Karpas-422 (cell line): ENCODE measurements around the gene RAD51B. TPM values are rescaled to one million over a fixed set of nuclear protein-coding genes. Genes with fewer than 3 reads are reported as not detected.

Experiments
- DNase-seq: peaks from one replicate; pipeline ENCODE4 v3.0.0-alpha.2; 2015
- H2AFZ ChIP-seq: fragments of 200-600 bp; sonication (generic); 2 replicates; pipeline ENCODE4 v1.6.1; 2014; ENCODE audit warnings: antibody characterized with exemption, low read length, mixed read lengths
- H3K27ac ChIP-seq: fragments of 200-600 bp; sonication (generic); 2 replicates; pipeline ENCODE4 v1.5.1; 2014; ENCODE audit warnings: mild to moderate bottlenecking, low read length, moderate library complexity
- H3K27me3 ChIP-seq: fragments of 200-600 bp; sonication (generic); 2 replicates; pipeline ENCODE4 v1.6.1; 2014; ENCODE audit warnings: low read length, mixed read lengths
- H3K36me3 ChIP-seq: fragments of 200-600 bp; sonication (generic); 2 replicates; pipeline ENCODE4 v1.6.1; 2014; ENCODE audit warnings: low read length, mixed read lengths; ENCODE audit not compliant: insufficient read depth
- H3K4me1 ChIP-seq: fragments of 200-600 bp; sonication (generic); 2 replicates; pipeline ENCODE4 v1.6.1; 2014; ENCODE audit warnings: mild to moderate bottlenecking, low read length, mixed read lengths
- H3K4me2 ChIP-seq: fragments of 200-600 bp; sonication (generic); 2 replicates; pipeline ENCODE4 v1.6.1; 2014; ENCODE audit warnings: low read length, low read depth, mild to moderate bottlenecking; ENCODE audit not compliant: poor library complexity, severe bottlenecking
- H3K4me3 ChIP-seq: fragments of 200-600 bp; sonication (generic); 2 replicates; pipeline ENCODE4 v1.5.1; 2014; ENCODE audit warnings: mild to moderate bottlenecking, antibody characterized with exemption, low read length, mixed read lengths
- H3K79me2 ChIP-seq: fragments of 200-600 bp; sonication (generic); 2 replicates; pipeline ENCODE4 v1.6.1; 2014; ENCODE audit warnings: mild to moderate bottlenecking, low read length, mixed read lengths
- H3K9ac ChIP-seq: fragments of 200-600 bp; sonication (generic); 2 replicates; pipeline ENCODE4 v1.6.0; 2014; ENCODE audit warnings: low read length
- H3K9me2 ChIP-seq: fragments of 200-600 bp; sonication (generic), shearing (Covaris generic); replicated peaks from 2 replicates; pipeline ENCODE4 v1.6.0; 2014; ENCODE audit warnings: mild to moderate bottlenecking, low read length, moderate library complexity; ENCODE audit not compliant: insufficient read depth
- H3K9me3 ChIP-seq: fragments of 300-700, 200-600 bp; sonication (generic); 2 replicates; pipeline ENCODE4 v1.6.1; 2014; ENCODE audit warnings: low read length, mixed read lengths
- H4K20me1 ChIP-seq: fragments of 200-600 bp; sonication (generic); 2 replicates; pipeline ENCODE4 v1.6.1; 2014; ENCODE audit warnings: mild to moderate bottlenecking, antibody characterized with exemption, low read length, low read depth; ENCODE audit not compliant: insufficient read depth
- total RNA-seq: library from RNA; depleted of rRNA; stranded (reverse); fragments of >200 nt; shearing (Covaris generic); gene quantifications from 2 replicates; pipeline ENCODE4 v1.2.3, GENCODE V29; 2014; ENCODE audit warnings: low replicate concordance

The RAD51B gene
- total RNA-seq, 1 experiment from 2014 or later = 107 TPM

GRCh38 chr14:68744613-68745012 is 925.0 kb downstream of the RAD51B start:
- H3K27ac ChIP-seq = no peak overlapping the region
- no peak for DNase-seq

GRCh38 chr14:68747393-68747792 is 927.8 kb downstream of the RAD51B start:
- H3K9me2 ChIP-seq = no peaks in the 10 kb centered on the region
- no peak overlapping the region for H3K9ac ChIP-seq
- DNase-seq = no peak
- no peak overlapping the region for H3K4me2 ChIP-seq
- no peaks in the 10 kb centered on the region; the same call in 1 of the 2 replicates for H3K4me1 ChIP-seq
- no peaks in the 10 kb centered on the region for H4K20me1 ChIP-seq
- H3K36me3 ChIP-seq = no peaks in the 10 kb centered on the region
- no peaks in the 10 kb centered on the region for H3K79me2 ChIP-seq
- H3K9me3 ChIP-seq = no peaks in the 10 kb centered on the region
- no peaks in the 10 kb centered on the region for H3K27me3 ChIP-seq
- no peak overlapping the region for H3K4me3 ChIP-seq
- no peak overlapping the region for H3K27ac ChIP-seq
- H2AFZ ChIP-seq = no peak overlapping the region

More at GRCh38 chr14:68744613-68745012, 925.0 kb downstream of the RAD51B start:
- Histone ChIP-seq H3K9me3 (no peaks in the 10 kb centered on the region), H3K4me1 (peaks cover 11% of the 10 kb centered on the region), H3K36me3 (no peaks in the 10 kb centered on the region; the same call in 1 of the 2 replicates), H3K9me2 (no peaks in the 10 kb centered on the region), H4K20me1 (no peaks in the 10 kb centered on the region), H3K9ac (no peak overlapping the region), H3K27me3 (no peaks in the 10 kb centered on the region; the same call in 1 of the 2 replicates), H3K79me2 (no peaks in the 10 kb centered on the region), H2AFZ (no peak overlapping the region), H3K4me3 (no peak overlapping the region), H3K4me2 (no peak overlapping the region)

- Histone ChIP-seq H3K4me3 (no peak overlapping the region), H3K9ac (no peak overlapping the region), H3K9me2 (no peaks in the 10 kb centered on the region), H3K9me3 (no peaks in the 10 kb centered on the region), H3K27me3 (no peaks in the 10 kb centered on the region), H3K27ac (no peak overlapping the region), H3K79me2 (no peaks in the 10 kb centered on the region), H3K4me1 (no peaks in the 10 kb centered on the region; the same call in 1 of the 2 replicates), H4K20me1 (no peaks in the 10 kb centered on the region), H3K4me2 (no peak overlapping the region), H2AFZ (no peak overlapping the region), H3K36me3 (no peaks in the 10 kb centered on the region)
- no peak for DNase-seq
Measured at GRCh38 chr14:68748260-68748659, 928.7 kb downstream of the RAD51B start.

- Histone ChIP-seq H4K20me1 (no peaks in the 10 kb centered on the region), H3K27me3 (no peaks in the 10 kb centered on the region), H3K4me1 (no peaks in the 10 kb centered on the region; the same call in 1 of the 2 replicates), H3K36me3 (no peaks in the 10 kb centered on the region), H3K27ac (no peak overlapping the region), H3K9me3 (no peaks in the 10 kb centered on the region), H3K4me3 (no peak overlapping the region), H3K4me2 (no peak overlapping the region), H2AFZ (no peak overlapping the region), H3K9ac (no peak overlapping the region), H3K9me2 (no peaks in the 10 kb centered on the region), H3K79me2 (no peaks in the 10 kb centered on the region)
- no peak for DNase-seq
Measured at GRCh38 chr14:68748691-68749090, 929.1 kb downstream of the RAD51B start.

- Histone ChIP-seq H3K9me3 (no peaks in the 10 kb centered on the region), H3K4me3 (no peak overlapping the region), H3K4me2 (no peak overlapping the region), H2AFZ (no peak overlapping the region), H3K4me1 (no peaks in the 10 kb centered on the region; the same call in 1 of the 2 replicates), H3K9ac (no peak overlapping the region), H4K20me1 (no peaks in the 10 kb centered on the region), H3K27ac (no peak overlapping the region), H3K9me2 (no peaks in the 10 kb centered on the region), H3K27me3 (no peaks in the 10 kb centered on the region), H3K36me3 (no peaks in the 10 kb centered on the region), H3K79me2 (no peaks in the 10 kb centered on the region)
- no peak for DNase-seq
Measured at GRCh38 chr14:68749487-68750475, 930.2 kb downstream of the RAD51B start.

GRCh38 chr14:68752271-68753006 is 932.9 kb downstream of the RAD51B start:
- no peak overlapping the region for H3K27ac ChIP-seq
- H3K9me2 ChIP-seq = no peaks in the 10 kb centered on the region
- no peak overlapping the region for H3K4me3 ChIP-seq
- H3K9ac ChIP-seq = no peak overlapping the region
- H3K36me3 ChIP-seq = no peaks in the 10 kb centered on the region
- no peaks in the 10 kb centered on the region for H3K9me3 ChIP-seq
- no peak for DNase-seq
- no peaks in the 10 kb centered on the region for H3K27me3 ChIP-seq
- no peak overlapping the region for H3K4me2 ChIP-seq
- H3K79me2 ChIP-seq = no peaks in the 10 kb centered on the region
- no peaks in the 10 kb centered on the region for H4K20me1 ChIP-seq
- H2AFZ ChIP-seq = no peak overlapping the region
- H3K4me1 ChIP-seq = no peaks in the 10 kb centered on the region; the same call in 1 of the 2 replicates

GRCh38 chr14:68753690-68754089 is 934.1 kb downstream of the RAD51B start:
- no peaks in the 10 kb centered on the region for H3K36me3 ChIP-seq
- H3K9me2 ChIP-seq = no peaks in the 10 kb centered on the region
- no peak overlapping the region for H3K4me3 ChIP-seq
- no peak overlapping the region for H2AFZ ChIP-seq
- no peaks in the 10 kb centered on the region for H3K9me3 ChIP-seq
- H3K4me1 ChIP-seq = peaks cover 4% of the 10 kb centered on the region; the same call in 1 of the 2 replicates
- no peak overlapping the region for H3K9ac ChIP-seq
- no peak overlapping the region for H3K27ac ChIP-seq
- H3K79me2 ChIP-seq = no peaks in the 10 kb centered on the region
- no peaks in the 10 kb centered on the region for H3K27me3 ChIP-seq
- H3K4me2 ChIP-seq = no peak overlapping the region
- H4K20me1 ChIP-seq = no peaks in the 10 kb centered on the region
- no peak for DNase-seq

- no peak overlapping the region for H3K4me3 ChIP-seq
- no peak overlapping the region for H3K9ac ChIP-seq
- no peaks in the 10 kb centered on the region for H3K9me3 ChIP-seq
- no peaks in the 10 kb centered on the region for H4K20me1 ChIP-seq
- H3K9me2 ChIP-seq = no peaks in the 10 kb centered on the region
- H3K4me1 ChIP-seq = peaks cover 4% of the 10 kb centered on the region; the same call in 1 of the 2 replicates
- no peaks in the 10 kb centered on the region for H3K36me3 ChIP-seq
- H3K27me3 ChIP-seq = no peaks in the 10 kb centered on the region
- no peak overlapping the region for H3K4me2 ChIP-seq
- H3K79me2 ChIP-seq = no peaks in the 10 kb centered on the region
- no peak overlapping the region for H2AFZ ChIP-seq
- H3K27ac ChIP-seq = no peak overlapping the region
- no peak for DNase-seq
Measured at GRCh38 chr14:68755016-68755353, 935.4 kb downstream of the RAD51B start.
